MM.1S (cell line): ENCODE measurements around the gene AUTS2.

Experiments
- DNase-seq: peaks from one replicate; pipeline ENCODE4 v3.0.0-alpha.2; 2015
- H2AFZ ChIP-seq: fragments of 300-600 bp; sonication (generic); 2 replicates; pipeline ENCODE4 v1.6.0; 2016; ENCODE audit warnings: antibody characterized with exemption, low read length
- H3F3A ChIP-seq: fragments of 300-600 bp; sonication (generic); 2 replicates; pipeline ENCODE4 v1.6.1; 2016; ENCODE audit warnings: mild to moderate bottlenecking, antibody characterized with exemption, low read length, moderate library complexity, mixed read lengths; ENCODE audit not compliant: insufficient read depth
- H3K27ac ChIP-seq: fragments of 300-600 bp; sonication (generic); 2 replicates; pipeline ENCODE4 v1.5.1; 2016; ENCODE audit warnings: mild to moderate bottlenecking, low read length
- H3K27me3 ChIP-seq: fragments of 300-600 bp; sonication (generic); replicated peaks from 2 replicates; pipeline ENCODE4 v1.6.0; 2016; ENCODE audit warnings: low read length; ENCODE audit not compliant: insufficient read depth
- H3K36me3 ChIP-seq: fragments of 300-600 bp; sonication (generic); replicated peaks from 2 replicates; pipeline ENCODE4 v1.6.1; 2016; ENCODE audit warnings: mild to moderate bottlenecking, low read length, mixed read lengths; ENCODE audit not compliant: insufficient read depth
- H3K4me1 ChIP-seq: fragments of 300-600 bp; sonication (generic); 2 replicates; pipeline ENCODE4 v1.6.1; 2016; ENCODE audit warnings: low read length, mixed read lengths
- H3K4me2 ChIP-seq: fragments of 300-600 bp; sonication (generic); 2 replicates; pipeline ENCODE4 v1.6.0; 2016; ENCODE audit warnings: low read depth, low read length
- H3K4me3 ChIP-seq: fragments of 300-600 bp; sonication (generic); 2 replicates; pipeline ENCODE4 v1.5.1; 2016; ENCODE audit warnings: low read length, mixed read lengths
- H3K79me2 ChIP-seq: fragments of 300-600 bp; sonication (generic); 2 replicates; pipeline ENCODE4 v1.6.1; 2016; ENCODE audit warnings: mixed run types, low read length, mixed read lengths
- H3K9ac ChIP-seq: fragments of 300-600 bp; sonication (generic); 2 replicates; pipeline ENCODE4 v1.6.1; 2016; ENCODE audit warnings: low read length, mixed read lengths
- H3K9me2 ChIP-seq: fragments of 300-600 bp; sonication (generic); replicated peaks from 2 replicates; pipeline ENCODE4 v1.6.1; 2016; ENCODE audit warnings: mild to moderate bottlenecking, low read length, mixed read lengths; ENCODE audit not compliant: insufficient read depth
- H3K9me3 ChIP-seq: fragments of 300-600 bp; sonication (generic); replicated peaks from 2 replicates; pipeline ENCODE4 v1.6.1; 2016; ENCODE audit warnings: mild to moderate bottlenecking, low read length, mixed read lengths; ENCODE audit not compliant: insufficient read depth
- H4K20me1 ChIP-seq: fragments of 300-600 bp; sonication (generic); 2 replicates; pipeline ENCODE4 v1.6.1; 2016; ENCODE audit warnings: mild to moderate bottlenecking, low read length, moderate library complexity, mixed read lengths; ENCODE audit not compliant: insufficient read depth
- CTCF ChIP-seq: fragments of 300-600 bp; sonication (generic); IDR thresholded peaks from 2 replicates; pipeline ENCODE4 v1.5.1; 2016; ENCODE audit warnings: antibody characterized with exemption, low read length, mixed read lengths
- EZH2 ChIP-seq: fragments of 300-600 bp; sonication (generic); optimal IDR thresholded peaks from 2 replicates; pipeline ENCODE3; 2017; ENCODE audit warnings: low read depth, mild to moderate bottlenecking, antibody characterized with exemption, low read length, mixed read lengths
- EZH2phosphoT487 ChIP-seq: fragments of 300-600 bp; sonication (generic); IDR thresholded peaks from 2 replicates; pipeline ENCODE4 v1.6.1; 2018; ENCODE audit warnings: antibody characterized with exemption, low read length

Gene AUTS2

GRCh38 chr7:70353946-70354335 lies 755.7 kb downstream of the AUTS2 start:
- Histone ChIP-seq H3K9me3 (no peaks in the 10 kb centered on the region), H3F3A (no peaks in the 10 kb centered on the region), H3K9ac (no peak overlapping the region), H3K27ac (no peak overlapping the region), H3K4me3 (no peak overlapping the region), H3K27me3 (no peaks in the 10 kb centered on the region), H3K4me1 (no peaks in the 10 kb centered on the region), H3K9me2 (no peaks in the 10 kb centered on the region), H3K4me2 (no peak overlapping the region), H3K79me2 (no peaks in the 10 kb centered on the region), H4K20me1 (no peaks in the 10 kb centered on the region), H2AFZ (no peak overlapping the region), H3K36me3 (no peaks in the 10 kb centered on the region)
- no peak for DNase-seq
- TF ChIP-seq EZH2 (no peak), CTCF (no peak), EZH2phosphoT487 (no peak)

GRCh38 chr7:70354409-70355169 lies 756.3 kb downstream of the AUTS2 start:
- Histone ChIP-seq H4K20me1 (no peaks in the 10 kb centered on the region), H3K4me1 (no peaks in the 10 kb centered on the region), H3K36me3 (no peaks in the 10 kb centered on the region), H2AFZ (no peak overlapping the region), H3K4me3 (no peak overlapping the region), H3K9me3 (no peaks in the 10 kb centered on the region), H3K9me2 (no peaks in the 10 kb centered on the region), H3F3A (no peaks in the 10 kb centered on the region), H3K9ac (no peak overlapping the region), H3K27ac (no peak overlapping the region), H3K79me2 (no peaks in the 10 kb centered on the region), H3K4me2 (no peak overlapping the region), H3K27me3 (no peaks in the 10 kb centered on the region)
- TF ChIP-seq CTCF (no peak), EZH2phosphoT487 (no peak), EZH2 (no peak)
- DNase-seq: no peak

- Histone ChIP-seq H2AFZ (no peak overlapping the region), H3K27ac (no peak overlapping the region), H3F3A (no peaks in the 10 kb centered on the region), H3K27me3 (no peaks in the 10 kb centered on the region), H3K4me1 (no peaks in the 10 kb centered on the region), H3K9me2 (no peaks in the 10 kb centered on the region), H4K20me1 (no peaks in the 10 kb centered on the region), H3K79me2 (no peaks in the 10 kb centered on the region), H3K4me2 (no peak overlapping the region), H3K4me3 (no peak overlapping the region), H3K36me3 (no peaks in the 10 kb centered on the region), H3K9ac (no peak overlapping the region), H3K9me3 (no peaks in the 10 kb centered on the region)
- no peak for DNase-seq
- TF ChIP-seq EZH2 (no peak), EZH2phosphoT487 (no peak), CTCF (no peak)
Observed at GRCh38 chr7:70355198-70356020, 757.1 kb downstream of the AUTS2 start.
